DOHH2 (cell line): ENCODE measurements around the gene ACACB.

Source experiments
- H3F3A ChIP-seq: fragments of 200-600 bp; sonication (generic), shearing (Covaris generic); 2 replicates; pipeline ENCODE4 v1.6.0; 2016; ENCODE audit warnings: antibody characterized with exemption, mild to moderate bottlenecking; ENCODE audit not compliant: control insufficient read depth, insufficient read depth
- H3K27ac ChIP-seq: fragments of 200-600 bp; sonication (generic); 2 replicates; pipeline ENCODE4 v1.5.1; 2014; ENCODE audit warnings: low read depth, mild to moderate bottlenecking, low read length, moderate library complexity
- H3K27me3 ChIP-seq: fragments of 200-600 bp; sonication (generic); 2 replicates; pipeline ENCODE4 v1.6.1; 2014; ENCODE audit warnings: mild to moderate bottlenecking, low read length, mixed read lengths; ENCODE audit not compliant: control insufficient read depth
- H3K36me3 ChIP-seq: fragments of 200-600 bp; sonication (generic); 2 replicates; pipeline ENCODE4 v1.6.1; 2014; ENCODE audit warnings: mild to moderate bottlenecking, low read length, moderate library complexity, mixed read lengths; ENCODE audit not compliant: control insufficient read depth
- H3K4me1 ChIP-seq: fragments of 200-600 bp; sonication (generic); 2 replicates; pipeline ENCODE4 v1.6.1; 2014; ENCODE audit warnings: mild to moderate bottlenecking, low read length, mixed read lengths; ENCODE audit not compliant: control insufficient read depth
- H3K4me2 ChIP-seq: fragments of 200-600 bp; sonication (generic); 2 replicates; pipeline ENCODE4 v1.6.0; 2014; ENCODE audit warnings: mild to moderate bottlenecking, low read length, moderate library complexity
- H3K4me3 ChIP-seq: fragments of 200-600 bp; sonication (generic); 2 replicates; pipeline ENCODE4 v1.5.1; 2014; ENCODE audit warnings: mild to moderate bottlenecking, low read length, mixed read lengths
- H3K79me2 ChIP-seq: fragments of 200-600 bp; sonication (generic); 2 replicates; pipeline ENCODE4 v1.6.1; 2014; ENCODE audit warnings: mild to moderate bottlenecking, low read length, mixed read lengths; ENCODE audit not compliant: control insufficient read depth
- H3K9me2 ChIP-seq: fragments of 200-600 bp; sonication (generic); replicated peaks from 2 replicates; pipeline ENCODE4 v1.6.1; 2014; ENCODE audit warnings: mild to moderate bottlenecking, low read length, mixed read lengths; ENCODE audit not compliant: control insufficient read depth
- H3K9me3 ChIP-seq: fragments of 200-600 bp; sonication (generic); 2 replicates; pipeline ENCODE4 v1.6.1; 2014; ENCODE audit warnings: antibody characterized with exemption, low read length, mixed read lengths; ENCODE audit not compliant: control insufficient read depth, insufficient read depth
- H4K20me1 ChIP-seq: fragments of 200-600 bp; sonication (generic); 2 replicates; pipeline ENCODE4 v1.6.0; 2014; ENCODE audit warnings: low read depth, mild to moderate bottlenecking, antibody characterized with exemption, low read length, moderate library complexity; ENCODE audit not compliant: control insufficient read depth, insufficient read depth
- EZH2phosphoT487 ChIP-seq: fragments of 200-600 bp; sonication (generic); IDR thresholded peaks from 2 replicates; pipeline ENCODE4 v1.6.1; 2017; ENCODE audit warnings: borderline replicate concordance, mild to moderate bottlenecking, antibody characterized with exemption, low read length, moderate library complexity, mixed read lengths
- TF ChIP-seq, protein P1 (sequence below): fragments of 200-600 bp; sonication (generic); IDR thresholded peaks from one replicate; pipeline ENCODE4 v1.5.1; 2014; ENCODE audit warnings: antibody characterized with exemption, mild to moderate bottlenecking, low read depth, low read length; ENCODE audit not compliant: poor library complexity, severe bottlenecking

The ACACB gene

DNA sequence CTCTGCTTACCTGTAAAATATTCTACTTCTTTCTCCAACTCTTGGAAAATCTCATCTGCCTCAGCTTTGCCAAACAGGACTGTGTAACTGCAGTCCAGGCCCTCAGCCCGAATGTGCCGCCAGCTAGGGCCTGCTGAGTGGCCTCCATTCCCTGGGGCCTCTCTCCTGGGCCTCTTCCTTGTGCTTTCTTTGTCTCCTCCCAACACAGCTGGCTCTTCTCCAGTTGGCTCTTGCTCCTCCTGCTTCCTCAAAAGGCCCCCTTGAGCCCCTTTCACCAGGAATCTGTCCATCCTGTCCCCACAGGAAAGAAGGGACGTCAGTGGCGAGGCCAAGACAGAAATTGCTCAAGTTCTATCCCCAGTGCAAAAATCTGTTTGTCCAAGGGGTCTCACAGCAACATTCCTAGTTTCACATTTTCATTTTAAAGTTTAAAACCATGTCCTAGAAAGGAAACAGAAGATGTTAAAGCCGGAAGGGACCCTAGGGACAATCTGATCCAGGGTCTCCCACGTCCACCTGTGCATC is 23.8 kb upstream of the ACACB start:
- peak overlapping the region; percentile 80 for H3K4me3 ChIP-seq
- H3K9me2 ChIP-seq, result no peaks in the 10 kb centered on the region
- H3K27ac ChIP-seq, result peak overlapping the region; percentile 55
- no peaks in the 10 kb centered on the region for H3K27me3 ChIP-seq
- TF ChIP-seq, protein P1, sequence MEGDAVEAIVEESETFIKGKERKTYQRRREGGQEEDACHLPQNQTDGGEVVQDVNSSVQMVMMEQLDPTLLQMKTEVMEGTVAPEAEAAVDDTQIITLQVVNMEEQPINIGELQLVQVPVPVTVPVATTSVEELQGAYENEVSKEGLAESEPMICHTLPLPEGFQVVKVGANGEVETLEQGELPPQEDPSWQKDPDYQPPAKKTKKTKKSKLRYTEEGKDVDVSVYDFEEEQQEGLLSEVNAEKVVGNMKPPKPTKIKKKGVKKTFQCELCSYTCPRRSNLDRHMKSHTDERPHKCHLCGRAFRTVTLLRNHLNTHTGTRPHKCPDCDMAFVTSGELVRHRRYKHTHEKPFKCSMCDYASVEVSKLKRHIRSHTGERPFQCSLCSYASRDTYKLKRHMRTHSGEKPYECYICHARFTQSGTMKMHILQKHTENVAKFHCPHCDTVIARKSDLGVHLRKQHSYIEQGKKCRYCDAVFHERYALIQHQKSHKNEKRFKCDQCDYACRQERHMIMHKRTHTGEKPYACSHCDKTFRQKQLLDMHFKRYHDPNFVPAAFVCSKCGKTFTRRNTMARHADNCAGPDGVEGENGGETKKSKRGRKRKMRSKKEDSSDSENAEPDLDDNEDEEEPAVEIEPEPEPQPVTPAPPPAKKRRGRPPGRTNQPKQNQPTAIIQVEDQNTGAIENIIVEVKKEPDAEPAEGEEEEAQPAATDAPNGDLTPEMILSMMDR, result no peak
- no peak for TF ChIP-seq EZH2phosphoT487
- peaks cover 49% of the 10 kb centered on the region for H3K36me3 ChIP-seq
- peaks cover 41% of the 10 kb centered on the region for H3K79me2 ChIP-seq
- H4K20me1 ChIP-seq, result no peaks in the 10 kb centered on the region
- peaks cover 44% of the 10 kb centered on the region for H3K4me1 ChIP-seq
- H3K9me3 ChIP-seq, result no peaks in the 10 kb centered on the region
- peak overlapping the region; percentile 99 for H3K4me2 ChIP-seq
- H3F3A ChIP-seq, result peaks cover 7% of the 10 kb centered on the region

DNA sequence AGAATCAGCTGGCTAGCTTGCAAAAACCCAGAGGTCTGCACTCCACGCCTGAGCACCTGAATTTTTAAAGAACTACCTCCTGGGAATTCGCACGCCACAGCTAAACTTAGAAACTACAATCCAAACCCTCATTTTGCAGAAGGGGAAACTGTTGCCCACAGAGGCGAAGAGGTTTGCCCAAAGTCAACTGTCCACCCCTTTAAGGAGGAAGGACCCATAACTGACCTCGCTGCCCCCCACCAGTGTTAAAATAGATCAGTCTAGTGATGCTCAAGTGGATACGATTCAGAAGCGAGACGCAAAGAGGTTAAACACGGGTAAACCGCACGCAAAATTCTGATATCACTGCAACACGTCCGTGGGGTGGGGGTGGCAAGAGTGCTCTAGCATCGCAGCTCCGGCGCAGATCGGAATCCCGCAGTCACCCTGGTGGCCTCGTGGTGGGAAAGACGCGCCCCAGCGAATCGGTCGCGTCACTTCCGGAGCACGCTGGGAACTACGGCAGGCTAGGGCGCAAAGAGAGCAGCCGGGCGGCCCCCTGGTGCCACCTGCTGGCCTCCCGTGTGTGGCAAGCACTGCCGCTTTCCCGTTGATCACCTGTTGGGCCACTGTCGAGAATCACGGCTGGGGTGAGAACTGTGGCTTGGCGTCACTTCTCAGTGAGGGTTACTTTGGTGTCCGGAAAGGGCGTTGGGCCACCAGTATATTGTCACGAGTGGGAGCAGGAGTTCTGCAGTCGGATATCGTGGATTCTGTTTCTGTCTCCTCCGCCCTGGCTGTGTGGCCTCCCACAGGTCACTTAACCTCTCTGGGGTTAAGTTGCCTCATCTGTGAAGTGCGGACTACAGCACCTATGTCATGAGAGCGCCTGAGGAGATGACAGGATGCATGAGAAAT is 23.1 kb upstream of the ACACB start, which contains the start of gene ALKBH2:
Gene ALKBH2, minus strand, starts transcription at position 451 of the 897 bp plus-strand sequence. CDS start 686 bp downstream, outside the sequence.
- H3K4me1 ChIP-seq, result peaks cover 44% of the 10 kb centered on the region
- peak within 1 kb of the TSS; percentile 99 for H3K4me2 ChIP-seq
- no peaks in the 10 kb centered on the region for H3K27me3 ChIP-seq
- H3K36me3 ChIP-seq, result peaks cover 43% of the 10 kb centered on the region
- no peaks in the 10 kb centered on the region for H3K9me2 ChIP-seq
- TF ChIP-seq, protein P1, result peak; percentile 91
- TF ChIP-seq EZH2phosphoT487, result no peak
- peaks cover 44% of the 10 kb centered on the region for H3K79me2 ChIP-seq
- peak within 1 kb of the TSS; percentile 80 for H3K4me3 ChIP-seq
- no peaks in the 10 kb centered on the region for H3K9me3 ChIP-seq
- H3F3A ChIP-seq, result peaks cover 7% of the 10 kb centered on the region; the same call in 1 of the 2 replicates
- H4K20me1 ChIP-seq, result peaks cover 1% of the 10 kb centered on the region; the same call in 1 of the 2 replicates
- H3K27ac ChIP-seq, result peak within 1 kb of the TSS; percentile 55

DNA sequence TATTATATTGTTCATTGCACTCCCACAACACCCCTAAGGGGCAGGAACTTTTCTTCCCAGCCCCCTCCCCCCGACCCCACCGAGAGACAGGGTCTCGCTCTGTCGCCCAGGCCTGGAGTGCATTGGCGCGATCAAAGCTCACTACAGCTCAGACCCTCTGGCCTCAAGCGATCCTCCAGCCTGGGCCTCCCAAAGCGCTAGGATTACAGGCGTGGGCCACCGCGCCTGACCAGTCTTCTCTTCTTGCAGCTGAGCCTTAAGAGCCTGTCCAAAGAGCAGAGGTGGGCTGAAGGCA is 19.3 kb upstream of the ACACB start:
- H3K4me2 ChIP-seq, result peak overlapping the region; percentile 93
- H3K27ac ChIP-seq, result peak overlapping the region; percentile 72
- no peaks in the 10 kb centered on the region for H3K9me3 ChIP-seq
- peaks cover 3% of the 10 kb centered on the region; the same call in 1 of the 2 replicates for H3F3A ChIP-seq
- peaks cover 39% of the 10 kb centered on the region for H3K4me1 ChIP-seq
- H4K20me1 ChIP-seq, result peaks cover 11% of the 10 kb centered on the region; the same call in 1 of the 2 replicates
- H3K36me3 ChIP-seq, result peaks cover 41% of the 10 kb centered on the region
- TF ChIP-seq, protein P1, result no peak
- no peak for TF ChIP-seq EZH2phosphoT487
- H3K9me2 ChIP-seq, result no peaks in the 10 kb centered on the region
- peaks cover 35% of the 10 kb centered on the region for H3K79me2 ChIP-seq
- peak overlapping the region; percentile 97 for H3K4me3 ChIP-seq
- no peaks in the 10 kb centered on the region for H3K27me3 ChIP-seq
